ENCODE data around the gene IL7R. TPM values are rescaled to one million over a fixed set of nuclear protein-coding genes. Genes with fewer than 3 reads are reported as not detected.
A peak's percentile ranks its signal among the peaks of the same experiment; 100 is the strongest.
"Not testable (repeated sequence)": the region's sequence is repeated elsewhere in the genome, so short reads cannot be mapped to it uniquely, and the experiment has no call there.

IL7R gene
- total and polyA plus RNA-seq, 5 experiments from 2014 or later: 569 to 1,437 (median 668) TPM

DNA sequence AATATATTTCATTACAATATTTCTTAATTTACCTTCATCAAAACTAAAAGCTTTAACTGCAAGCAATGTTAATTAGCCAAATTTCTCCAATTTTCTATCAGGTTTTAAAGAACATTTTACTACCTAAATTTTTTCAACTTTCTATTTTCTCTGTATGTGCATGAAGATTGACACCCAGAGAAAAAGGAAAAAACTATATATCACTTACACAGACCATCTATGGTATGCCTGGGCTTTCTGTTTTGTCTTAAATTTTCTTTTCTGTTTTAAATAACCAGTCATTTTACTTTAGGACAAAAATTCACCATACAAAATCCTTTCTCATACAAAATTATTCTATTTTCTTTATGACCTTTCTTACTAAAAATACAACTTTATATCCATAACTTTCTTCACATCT lies 13.8 kb upstream of the IL7R start:
- ATAC-seq: no peak
- H3K4me3 Mint-ChIP-seq: no peak overlapping the region
- peaks cover 0 to 40% (median 17%) of the 10 kb centered on the region in 9 donors for H3K9me3 Mint-ChIP-seq
- no peak overlapping the region for H3K27ac Mint-ChIP-seq
- peaks cover 17 to 35% (median 29%) of the 10 kb centered on the region in 4 donors for H3K4me1 Mint-ChIP-seq
- POLR2A ChIA-PET: no interaction called here
- no peak for DNase-seq
- H3K36me3 Mint-ChIP-seq: peaks cover 4 to 32% (median 16%) of the 10 kb centered on the region in 3 donors
- H3K27me3 Mint-ChIP-seq: no peaks in the 10 kb centered on the region

DNA sequence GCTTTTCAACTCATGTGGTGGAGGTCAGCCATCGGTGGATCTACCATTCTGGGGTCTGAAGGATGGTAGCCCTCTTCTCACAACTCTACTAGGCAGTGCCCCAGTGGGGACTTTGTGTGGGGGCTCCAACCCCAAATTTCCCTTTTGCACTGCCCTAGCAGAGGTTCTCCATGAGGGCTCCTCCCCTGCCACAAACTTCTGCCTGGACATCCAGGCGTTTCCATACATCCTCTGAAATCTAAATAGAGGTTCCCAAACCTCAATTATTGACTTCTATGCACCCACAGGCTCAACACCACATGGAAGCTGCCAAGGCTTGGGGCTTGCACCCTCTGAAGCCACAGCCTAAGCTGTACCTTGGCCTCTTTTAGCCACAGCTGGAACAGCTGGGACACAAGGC lies 11.2 kb upstream of the IL7R start:
- H3K27ac Mint-ChIP-seq, H3K4me3 Mint-ChIP-seq, DNase-seq, H3K27me3 Mint-ChIP-seq, POLR2A ChIA-PET, ATAC-seq: not testable (repeated sequence)
- peaks cover 4 to 32% (median 16%) of the 10 kb centered on the region in 3 donors for H3K36me3 Mint-ChIP-seq
- H3K9me3 Mint-ChIP-seq: peaks cover 0 to 40% (median 17%) of the 10 kb centered on the region in 9 donors
- H3K4me1 Mint-ChIP-seq: peaks cover 5 to 27% (median 24%) of the 10 kb centered on the region in 4 donors

DNA sequence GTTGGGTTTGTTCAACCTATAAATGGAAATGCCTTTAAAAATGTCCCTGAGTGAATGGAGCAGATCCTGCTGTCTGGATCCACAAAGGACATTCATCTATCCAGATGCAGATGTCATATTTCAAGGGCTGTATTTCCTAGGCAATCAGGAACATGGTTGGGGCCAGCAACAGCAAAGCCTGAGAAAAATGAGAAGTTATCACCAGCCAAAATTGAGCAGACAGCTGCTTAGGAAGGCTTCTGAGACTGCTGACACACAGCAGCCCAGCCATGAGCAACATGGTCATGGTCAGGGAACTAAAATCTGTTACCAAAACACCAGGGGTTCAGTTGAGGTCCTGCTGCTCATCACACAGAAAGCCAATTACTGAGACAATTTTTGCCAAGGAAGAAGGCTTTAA lies 9.2 kb upstream of the IL7R start:
- H3K27me3 Mint-ChIP-seq: no peaks in the 10 kb centered on the region
- DNase-seq (no peak), ATAC-seq (no peak)
- H3K36me3 Mint-ChIP-seq: peaks cover 4 to 32% (median 16%) of the 10 kb centered on the region in 3 donors
- peak overlapping the region in 3 of 10 donors; percentile 23 to 81 (median 65) for H3K27ac Mint-ChIP-seq
- POLR2A ChIA-PET: interaction anchor here (17.7 kb wide), 1 partner anchor 22 kb away, joined by 989 read pairs; no protein-coding TSS in a partner anchor
- peaks cover 11 to 37% (median 35%) of the 10 kb centered on the region in 4 donors for H3K4me1 Mint-ChIP-seq
- no peak overlapping the region for H3K4me3 Mint-ChIP-seq
- peaks cover 0 to 40% (median 17%) of the 10 kb centered on the region in 9 donors for H3K9me3 Mint-ChIP-seq

GRCh38 chr5:35847961-35848360 lies 8.7 kb upstream of the IL7R start:
- no peak for DNase-seq
- ATAC-seq: no peak
- Mint-ChIP-seq H3K4me1 (peaks cover 11 to 41% (median 40%) of the 10 kb centered on the region in 4 donors), H3K27me3 (no peaks in the 10 kb centered on the region), H3K4me3 (no peak overlapping the region), H3K9me3 (peaks cover 0 to 40% (median 14%) of the 10 kb centered on the region in 9 donors), H3K36me3 (peaks cover 4 to 32% (median 16%) of the 10 kb centered on the region in 3 donors), H3K27ac (peak overlapping the region in 3 of 10 donors; percentile 65 to 81 (median 65))
- POLR2A ChIA-PET: interaction anchor here (17.7 kb wide), 1 partner anchor 22 kb away, joined by 989 read pairs; no protein-coding TSS in a partner anchor

GRCh38 chr5:35849860-35850259 lies 6.8 kb upstream of the IL7R start:
- peak overlapping the region in 6 of 10 donors; percentile 24 to 89 (median 48) for H3K4me3 Mint-ChIP-seq
- POLR2A ChIA-PET: interaction anchor here (0.6 to 17.7 kb wide), 8 partner anchors 9 to 39 kb away, joined by 3 to 989 read pairs (median 12); no protein-coding TSS in a partner anchor
- no peak for ATAC-seq

DNA sequence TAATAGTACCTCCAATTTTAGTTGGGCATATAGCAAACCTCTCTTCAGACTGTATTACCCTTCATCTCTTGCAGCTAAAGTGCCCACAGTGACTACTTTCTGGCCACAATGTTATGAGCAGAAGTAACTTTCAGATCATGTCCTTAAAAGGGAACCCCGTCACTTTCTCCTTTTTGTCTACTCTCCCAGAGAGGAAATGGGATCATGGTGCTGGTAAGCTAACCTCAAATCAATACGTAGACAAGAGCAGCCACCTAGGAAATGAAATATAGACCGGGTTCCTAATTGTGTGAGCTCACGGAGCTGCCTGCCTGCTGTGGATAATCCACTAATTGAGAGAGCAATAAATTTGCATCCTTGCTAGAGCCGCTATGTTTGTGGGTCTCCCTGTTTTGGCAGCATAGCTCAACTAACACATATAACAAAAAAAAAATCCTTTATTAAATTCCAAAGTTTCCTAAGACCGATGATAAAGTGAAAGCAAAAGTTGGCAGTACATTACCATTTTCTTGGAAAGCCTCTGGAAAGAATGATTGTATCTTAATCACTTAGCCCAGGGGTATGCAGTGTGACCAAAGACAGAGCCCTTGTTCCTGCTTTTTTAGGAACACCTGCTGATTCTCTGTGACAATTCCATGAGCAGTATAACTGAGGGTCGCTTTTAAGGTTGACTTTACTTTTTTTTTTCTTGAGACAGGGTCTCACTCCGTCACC lies 5.6 kb upstream of the IL7R start:
- Mint-ChIP-seq H3K9me3 (peaks cover 0 to 17% (median 5%) of the 10 kb centered on the region in 9 donors), H3K36me3 (peaks cover 0 to 14% (median 2%) of the 10 kb centered on the region in 3 donors), H3K4me3 (peak overlapping the region in 6 of 10 donors; percentile 15 to 97 (median 53)), H3K27ac (peak overlapping the region; percentile 95 to 100 (median 100)), H3K4me1 (peaks cover 23 to 73% (median 69%) of the 10 kb centered on the region in 4 donors), H3K27me3 (no peaks in the 10 kb centered on the region)
- POLR2A ChIA-PET: interaction anchor here (2.5 to 17.7 kb wide), 6 partner anchors 9 to 68 kb away, joined by 9 to 989 read pairs (median 175); no protein-coding TSS in a partner anchor
- no peak for ATAC-seq
- DNase-seq: no peak

More at GRCh38 chr5:35849860-35850259, 6.8 kb upstream of the IL7R start:
- Mint-ChIP-seq H3K27me3 (no peaks in the 10 kb centered on the region), H3K36me3 (peaks cover 4 to 23% (median 4%) of the 10 kb centered on the region in 3 donors), H3K9me3 (peaks cover 0 to 28% (median 6%) of the 10 kb centered on the region in 9 donors), H3K4me1 (peaks cover 17 to 60% (median 57%) of the 10 kb centered on the region in 4 donors), H3K27ac (peak overlapping the region in 9 of 10 donors; percentile 3 to 100 (median 95))
- DNase-seq: no peak

DNA sequence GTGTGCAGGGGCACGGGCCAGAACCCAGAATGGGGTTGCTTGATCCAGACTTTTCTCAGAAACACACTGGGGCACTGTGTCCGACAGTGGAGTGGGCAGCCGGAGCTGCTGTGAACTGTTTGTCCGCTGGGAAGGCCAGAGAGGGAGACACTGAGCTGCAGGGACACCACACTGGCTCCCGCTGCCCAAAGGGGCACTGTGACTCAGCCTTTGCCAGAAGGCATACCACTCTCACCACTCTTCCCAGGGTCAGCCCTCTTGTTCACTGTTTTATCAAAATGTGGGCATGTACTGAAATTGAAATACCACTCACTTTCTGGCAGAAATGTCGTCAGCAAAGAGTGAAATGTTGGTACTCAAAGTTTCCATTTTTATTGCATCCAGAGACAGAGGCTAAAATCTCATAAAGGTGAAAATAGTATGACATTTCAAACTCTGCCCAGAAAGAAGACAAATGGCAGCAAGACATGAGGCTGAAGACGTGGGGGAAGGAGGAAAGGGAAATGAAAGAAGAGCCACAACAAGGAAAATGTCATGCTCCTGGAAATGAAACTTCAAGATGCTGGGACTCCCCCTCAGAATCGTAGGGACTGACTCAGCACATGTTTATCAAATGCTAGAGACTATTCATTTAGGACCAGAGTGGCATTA lies 4.5 kb upstream of the IL7R start:
- H3K27me3 Mint-ChIP-seq: no peaks in the 10 kb centered on the region
- H3K36me3 Mint-ChIP-seq: peaks cover 2 to 10% (median 4%) of the 10 kb centered on the region in 3 donors
- peak overlapping the region; percentile 82 to 97 (median 90) for H3K4me3 Mint-ChIP-seq
- peaks cover 23 to 80% (median 72%) of the 10 kb centered on the region in 4 donors for H3K4me1 Mint-ChIP-seq
- H3K27ac Mint-ChIP-seq: peak overlapping the region; percentile 95 to 100 (median 100)
- DNase-seq: peak in 7 of 10 donors; percentile 28 to 64 (median 45)
- peaks cover 0 to 6% (median 0%) of the 10 kb centered on the region in 9 donors for H3K9me3 Mint-ChIP-seq
- peak in 1 of 2 donors; percentile 1 for ATAC-seq
- POLR2A ChIA-PET: interaction anchor here (1.3 to 17.7 kb wide), 10 partner anchors 11 to 923 kb away, joined by 4 to 989 read pairs (median 32); partner anchors contain the start of gene DNAJC21

GRCh38 chr5:35852773-35853172 lies 3.9 kb upstream of the IL7R start:
- Mint-ChIP-seq H3K27ac (peak overlapping the region; percentile 95 to 100 (median 100)), H3K36me3 (peaks cover 6 to 10% (median 10%) of the 10 kb centered on the region in 3 donors), H3K27me3 (no peaks in the 10 kb centered on the region), H3K4me1 (peaks cover 23 to 81% (median 72%) of the 10 kb centered on the region in 4 donors), H3K9me3 (peaks cover 0 to 2% (median 0%) of the 10 kb centered on the region in 9 donors), H3K4me3 (peak overlapping the region; percentile 82 to 97 (median 90))
- ATAC-seq (no peak), DNase-seq (peak in 1 of 10 donors; percentile 30)
- POLR2A ChIA-PET: interaction anchor here (0.7 to 17.7 kb wide), 10 partner anchors 10 to 923 kb away, joined by 4 to 989 read pairs (median 32); partner anchors contain the start of gene DNAJC21

DNA sequence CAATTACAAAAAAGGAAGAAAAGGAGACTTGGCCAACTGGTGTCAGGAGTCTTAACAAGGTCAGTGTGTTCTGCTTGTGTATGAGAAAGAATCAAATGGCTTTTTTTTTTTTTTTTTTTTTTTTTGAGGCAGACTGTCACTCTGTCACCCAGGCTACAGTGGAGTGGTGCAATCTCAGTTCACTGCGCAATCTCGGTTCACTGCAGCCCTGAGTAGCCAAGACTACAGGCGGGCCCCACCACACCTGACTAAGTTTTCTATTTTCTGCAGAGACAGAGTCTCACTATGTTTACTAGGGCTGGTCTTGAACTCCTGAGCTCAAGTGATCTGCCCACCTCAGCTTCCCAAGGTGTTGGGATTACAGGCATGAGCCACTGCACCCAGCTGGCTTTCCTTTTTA lies 3.1 kb upstream of the IL7R start:
- H3K4me1 Mint-ChIP-seq: peaks cover 23 to 79% (median 67%) of the 10 kb centered on the region in 4 donors
- peak; percentile 56 to 60 for ATAC-seq
- peak; percentile 17 to 90 (median 74) for DNase-seq

DNA sequence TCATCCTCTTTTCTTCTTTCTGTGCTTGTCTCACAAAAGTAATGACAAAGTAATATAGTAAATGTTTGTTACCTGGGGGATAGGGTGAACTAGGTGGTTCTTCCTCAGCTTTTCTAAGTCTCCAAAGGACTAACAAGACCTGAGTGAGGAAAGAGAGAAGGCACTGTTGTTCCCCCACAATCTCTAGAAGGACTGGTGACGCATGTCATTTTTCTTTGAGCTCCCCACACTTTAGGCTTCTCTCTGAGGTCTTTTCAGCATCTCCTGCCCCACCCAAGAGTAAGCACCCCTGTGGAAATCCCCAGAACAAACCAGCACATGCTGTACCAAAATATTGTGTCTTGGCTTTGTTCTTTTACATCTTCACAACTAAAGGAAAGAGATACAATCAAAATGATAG lies 2.4 kb upstream of the IL7R start:
- Mint-ChIP-seq H3K27ac (peak overlapping the region; percentile 95 to 100 (median 100)), H3K4me3 (peak overlapping the region; percentile 82 to 97 (median 90)), H3K36me3 (peaks cover 17 to 22% (median 22%) of the 10 kb centered on the region in 3 donors), H3K27me3 (no peaks in the 10 kb centered on the region), H3K4me1 (peaks cover 28 to 76% (median 67%) of the 10 kb centered on the region in 4 donors), H3K9me3 (no peaks in the 10 kb centered on the region)
- peak; percentile 21 to 96 (median 82) for DNase-seq
- POLR2A ChIA-PET: interaction anchor here (0.6 to 17.7 kb wide), 26 partner anchors 9 to 388 kb away, joined by 3 to 989 read pairs (median 7); partner anchors contain the start of gene NADK2
- ATAC-seq: peak; percentile 67 to 72

More for the DNA sequence above, 3.1 kb upstream of the IL7R start:
- Mint-ChIP-seq H3K4me3 (peak overlapping the region; percentile 82 to 97 (median 90)), H3K27ac (peak overlapping the region; percentile 95 to 100 (median 100)), H3K36me3 (peaks cover 11 to 16% (median 16%) of the 10 kb centered on the region in 3 donors), H3K27me3 (no peaks in the 10 kb centered on the region), H3K9me3 (no peaks in the 10 kb centered on the region)
- POLR2A ChIA-PET: interaction anchor here (0.6 to 17.7 kb wide), 23 partner anchors 9 to 924 kb away, joined by 3 to 989 read pairs (median 8); partner anchors contain the start of gene DNAJC21

DNA sequence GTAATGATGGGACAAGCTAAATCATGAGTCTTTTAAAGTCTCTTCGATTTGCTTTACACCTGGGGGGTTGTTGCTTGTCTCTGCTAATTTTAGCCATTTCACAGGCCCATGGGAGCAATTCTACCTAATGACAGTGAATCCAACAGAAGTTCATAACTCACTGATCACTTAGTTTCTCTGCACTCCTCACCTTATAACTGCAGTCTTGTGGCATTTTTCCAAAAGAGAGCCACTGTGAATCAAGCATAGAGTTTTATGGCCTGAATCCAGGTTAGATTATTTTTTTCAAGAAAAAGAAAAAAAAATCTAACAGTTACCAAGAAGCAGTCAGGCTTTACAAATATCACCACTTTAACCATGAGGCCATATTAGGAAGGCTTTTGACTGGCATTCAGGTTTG lies 1.5 kb upstream of the IL7R start:
- H3K36me3 Mint-ChIP-seq: peaks cover 26 to 31% (median 31%) of the 10 kb centered on the region in 3 donors
- no peaks in the 10 kb centered on the region for H3K9me3 Mint-ChIP-seq
- H3K4me1 Mint-ChIP-seq: peaks cover 32 to 70% (median 61%) of the 10 kb centered on the region in 4 donors
- H3K27me3 Mint-ChIP-seq: no peaks in the 10 kb centered on the region
- H3K4me3 Mint-ChIP-seq: peak overlapping the region; percentile 82 to 97 (median 90)
- peak overlapping the region; percentile 95 to 100 (median 100) for H3K27ac Mint-ChIP-seq
- ATAC-seq (no peak), DNase-seq (peak in 3 of 10 donors; percentile 35 to 52 (median 47))
- POLR2A ChIA-PET: interaction anchor here (1.0 to 17.7 kb wide), 16 partner anchors 9 to 196 kb away, joined by 3 to 989 read pairs (median 15); no protein-coding TSS in a partner anchor
